IMR-90 (cell line): Measurements from ENCODE around the gene TFAP2E.

Experiments used
- CTCF ChIP-seq: conservative IDR thresholded peaks from 2 replicates; pipeline ENCODE4 v1.5.1; 2012; ENCODE audit warnings: mild to moderate bottlenecking, low read depth, low read length, improper control_type of control experiment
- ELK1 ChIP-seq: fragments of 150-350 bp; IDR thresholded peaks from 2 replicates; pipeline ENCODE4 v1.6.1; 2016; ENCODE audit warnings: low read depth, mild to moderate bottlenecking, low read length, moderate library complexity, borderline replicate concordance
- FOS ChIP-seq: fragments of 150-350 bp; IDR thresholded peaks from 2 replicates; pipeline ENCODE4 v1.6.1; 2016; ENCODE audit warnings: low read depth, low read length
- MAFK ChIP-seq: IDR thresholded peaks from 2 replicates; pipeline ENCODE4 v1.6.1; 2012; ENCODE audit warnings: low read depth, low read length, improper control_type of control experiment
- MAZ ChIP-seq: IDR thresholded peaks from 2 replicates; pipeline ENCODE4 v1.6.1; 2012; ENCODE audit warnings: low read depth, mild to moderate bottlenecking, low read length, improper control_type of control experiment, moderate library complexity, borderline replicate concordance
- NFE2L2 ChIP-seq: fragments of 150-350 bp; IDR thresholded peaks from 2 replicates; pipeline ENCODE4 v1.6.1; 2016; ENCODE audit warnings: low read depth, mild to moderate bottlenecking, low read length
- POLR2A ChIP-seq: IDR thresholded peaks from 2 replicates; pipeline ENCODE4 v1.6.1; 2012; ENCODE audit warnings: mild to moderate bottlenecking, low read depth, low read length
- RAD21 ChIP-seq: IDR thresholded peaks from 2 replicates; pipeline ENCODE4 v1.6.1; 2012; ENCODE audit warnings: low read length, improper control_type of control experiment
- RCOR1 ChIP-seq: IDR thresholded peaks from 2 replicates; pipeline ENCODE4 v1.6.1; 2012; ENCODE audit warnings: mild to moderate bottlenecking, low read length, improper control_type of control experiment; ENCODE audit not compliant: insufficient replicate concordance
- RFX5 ChIP-seq: IDR thresholded peaks from 2 replicates; pipeline ENCODE4 v1.8.0; 2012; ENCODE audit warnings: low read depth, mild to moderate bottlenecking, low read length, moderate library complexity
- SMC3 ChIP-seq: fragments of 150-350 bp; IDR thresholded peaks from 2 replicates; pipeline ENCODE4 v1.6.1; 2016; ENCODE audit warnings: low read depth, mild to moderate bottlenecking, antibody characterized with exemption, low read length, moderate library complexity
- USF2 ChIP-seq: fragments of 150-350 bp; IDR thresholded peaks from 2 replicates; pipeline ENCODE4 v1.6.1; 2017; ENCODE audit warnings: mild to moderate bottlenecking, antibody characterized with exemption, low read length, low read depth

GRCh38 chr1:35539073-35539823 is 33.9 kb upstream of the TFAP2E start:
- TF ChIP-seq CTCF (no peak), SMC3 (no peak), RFX5 (no peak), ELK1 (no peak), POLR2A (no peak), RCOR1 (no peak), USF2 (no peak), MAZ (no peak), MAFK (no peak), RAD21 (no peak), NFE2L2 (no peak), FOS (no peak)
